Thymus (tissue), 11 donors: Measurements from ENCODE around the gene EIF5. TPM values are rescaled to one million over a fixed set of nuclear protein-coding genes. Genes with fewer than 3 reads are reported as not detected.
A peak's percentile ranks its signal among the peaks of the same experiment; 100 is the strongest.

Experiments
- DNase-seq, 9 donors: peaks; one replicate each; pipeline ENCODE4 v3.0.0-alpha.2; 2013; ENCODE audit warnings: low spot score in 9 of 9, low read depth in 6 of 9, missing footprints in 1 of 9
- H3K27ac ChIP-seq, 2 donors: one replicate each; pipeline ENCODE4 v1.5.1; 2013; ENCODE audit warnings: control low read depth in 1 of 2, low read depth in 1 of 2, low read length in 1 of 2, mild to moderate bottlenecking in 1 of 2, moderate library complexity in 1 of 2
- H3K27me3 ChIP-seq, 2 donors: one replicate each; pipeline ENCODE4 v1.5.1; 2013; ENCODE audit warnings: low read length in 1 of 2; ENCODE audit not compliant: control insufficient read depth in 2 of 2, insufficient read depth in 1 of 2
- H3K36me3 ChIP-seq, 2 donors: one replicate each; pipeline ENCODE4 v1.5.1; 2013; ENCODE audit warnings: low read length in 1 of 2, mild to moderate bottlenecking in 1 of 2, moderate library complexity in 1 of 2; ENCODE audit not compliant: control insufficient read depth in 2 of 2, insufficient read depth in 2 of 2
- H3K4me1 ChIP-seq, 2 donors: one replicate each; pipeline ENCODE4 v1.5.1; 2013; ENCODE audit warnings: low read length in 2 of 2; ENCODE audit not compliant: control insufficient read depth in 2 of 2, insufficient read depth in 2 of 2
- H3K4me3 ChIP-seq, 2 donors: one replicate each; pipeline ENCODE4 v1.5.1; 2013; ENCODE audit warnings: low read length in 2 of 2, control low read depth in 1 of 2, mild to moderate bottlenecking in 1 of 2
- H3K9me3 ChIP-seq, 2 donors: one replicate each; pipeline ENCODE4 v1.5.1; 2013; ENCODE audit warnings: low read length in 1 of 2, mild to moderate bottlenecking in 1 of 2; ENCODE audit not compliant: control insufficient read depth in 2 of 2, insufficient read depth in 1 of 2
- WGBS: extraction: QIAGEN DNeasy Blood & Tissue Kit; methylation state at CpG from one replicate; pipeline ENCODE4 v1.1.7; 2013; 5-methylcytosine and 5-hydroxymethylcytosine counted together
- polyA plus RNA-seq: library from polyadenylated mRNA; stranded (reverse); fragments of 200-250 nt; gene quantifications from one replicate; pipeline ENCODE4 v1.2.3, GENCODE V29; 2013
- total RNA-seq: library from RNA; stranded (reverse); fragments of 120-200 nt; gene quantifications from one replicate; pipeline ENCODE4 v1.2.4, GENCODE V29; 2013
- donor health status: healthy.

Gene EIF5
- total and polyA plus RNA-seq, 2 donors, result 89.5 to 96.1 TPM

DNA sequence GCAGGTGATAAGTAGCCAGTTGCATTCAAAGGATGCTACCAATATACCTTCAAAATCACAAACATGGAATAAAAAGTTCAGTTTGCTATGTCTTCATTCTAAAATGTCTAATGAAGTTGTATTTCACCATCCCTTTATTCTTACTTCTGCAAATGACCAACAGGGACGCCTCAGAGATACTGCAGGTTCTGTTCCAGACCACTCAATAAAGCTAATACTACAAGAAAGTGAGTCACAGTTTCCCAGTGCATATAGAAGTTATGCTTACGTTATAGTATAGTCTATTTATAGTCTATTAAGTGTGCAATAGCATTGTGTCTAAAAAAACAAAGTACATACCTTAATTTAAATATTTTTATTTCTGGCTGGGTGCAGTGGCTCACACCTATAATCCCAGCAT, 29.3 kb upstream of the EIF5 start:
- Histone ChIP-seq H3K9me3 (peaks cover 0 to 1% of the 10 kb centered on the region in 2 donors), H3K27ac (no peak overlapping the region), H3K36me3 (no peaks in the 10 kb centered on the region), H3K27me3 (no peaks in the 10 kb centered on the region), H3K4me1 (no peaks in the 10 kb centered on the region), H3K4me3 (no peak overlapping the region)
- 44% methylated on average over 2 of the region's 2 CpGs for WGBS
- DNase-seq, result no peak

DNA sequence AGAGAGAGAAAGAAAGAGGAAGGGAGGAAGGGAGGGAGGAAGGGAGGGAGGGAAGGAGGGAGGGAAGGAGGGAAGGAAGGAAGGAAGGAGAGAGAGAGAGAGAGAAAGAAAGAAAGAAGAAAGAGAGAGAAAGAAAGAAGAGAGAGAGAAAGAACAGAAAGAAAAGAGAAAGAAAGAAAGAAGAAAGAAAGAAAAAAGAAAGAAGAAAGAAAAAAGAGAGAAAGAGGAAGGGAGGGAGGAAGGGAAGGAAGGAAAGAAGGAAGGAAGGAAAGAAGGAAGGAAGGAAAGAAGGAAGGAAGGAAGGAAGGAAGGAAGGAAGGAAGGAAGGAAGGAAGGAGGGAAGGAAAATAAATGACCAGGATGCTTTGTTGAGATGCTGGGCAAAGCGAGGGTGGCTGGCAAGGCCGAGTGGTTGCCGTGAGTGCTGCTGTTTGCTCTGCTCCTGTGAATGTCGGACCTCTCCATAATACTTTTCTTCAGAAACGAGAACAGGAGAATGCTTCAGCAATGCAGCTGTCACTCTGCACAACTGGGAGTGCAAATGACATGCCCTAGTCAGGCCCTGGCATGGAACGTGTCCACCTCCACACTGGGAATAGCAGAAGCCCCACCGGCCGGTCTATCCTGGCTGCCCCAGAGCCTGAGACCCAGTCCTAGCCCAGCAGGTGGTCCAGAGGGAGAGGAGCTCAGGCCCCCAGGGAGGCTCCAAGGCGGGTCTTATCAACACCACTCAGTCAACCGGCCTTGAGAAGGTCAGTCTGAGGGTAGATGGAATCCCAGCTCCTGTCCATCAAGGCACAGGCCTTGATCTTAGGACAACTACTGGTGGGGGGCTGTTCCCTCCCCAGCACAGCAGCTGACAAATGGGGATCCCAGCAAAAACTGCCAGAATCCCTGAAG, 25.1 kb upstream of the EIF5 start:
- Histone ChIP-seq H3K4me1 (no peaks in the 10 kb centered on the region), H3K36me3 (no peaks in the 10 kb centered on the region), H3K27ac (no peak overlapping the region), H3K27me3 (no peaks in the 10 kb centered on the region), H3K4me3 (no peak overlapping the region), H3K9me3 (peaks cover 0 to 1% of the 10 kb centered on the region in 2 donors)
- no peak for DNase-seq
- 97% methylated on average over 10 of the region's 10 CpGs for WGBS

DNA sequence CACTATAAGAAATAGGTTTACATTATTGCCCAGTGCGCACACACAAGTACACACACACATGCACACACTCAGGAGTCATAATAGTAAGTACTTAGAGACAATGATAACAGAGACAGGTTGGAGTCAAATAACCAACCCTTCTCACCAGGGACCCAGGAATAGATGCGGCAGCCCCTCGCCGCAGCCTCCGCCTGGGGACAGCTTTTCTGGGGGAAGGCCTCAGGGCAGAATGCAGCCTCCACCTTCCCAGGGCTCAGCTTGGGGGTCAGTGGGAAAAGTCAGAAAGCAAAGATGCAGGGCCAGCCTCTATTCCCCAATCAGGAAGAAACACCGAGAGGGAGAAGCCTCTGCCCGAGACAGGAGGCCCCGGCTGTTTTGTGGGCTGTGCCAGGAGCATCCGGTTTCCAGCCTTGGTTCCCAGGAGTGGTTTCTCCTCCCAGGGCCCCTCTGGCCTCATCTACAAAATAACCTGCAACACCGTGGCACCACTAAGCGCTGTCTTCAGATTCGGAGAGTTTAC, 23.4 kb upstream of the EIF5 start:
- Histone ChIP-seq H3K27me3 (no peaks in the 10 kb centered on the region), H3K27ac (no peak overlapping the region), H3K4me3 (no peak overlapping the region), H3K9me3 (peaks cover 0 to 1% of the 10 kb centered on the region in 2 donors), H3K36me3 (no peaks in the 10 kb centered on the region), H3K4me1 (peaks cover 0 to 2% of the 10 kb centered on the region in 2 donors)
- WGBS, result 96% methylated on average over 12 of the region's 12 CpGs
- DNase-seq, result no peak

DNA sequence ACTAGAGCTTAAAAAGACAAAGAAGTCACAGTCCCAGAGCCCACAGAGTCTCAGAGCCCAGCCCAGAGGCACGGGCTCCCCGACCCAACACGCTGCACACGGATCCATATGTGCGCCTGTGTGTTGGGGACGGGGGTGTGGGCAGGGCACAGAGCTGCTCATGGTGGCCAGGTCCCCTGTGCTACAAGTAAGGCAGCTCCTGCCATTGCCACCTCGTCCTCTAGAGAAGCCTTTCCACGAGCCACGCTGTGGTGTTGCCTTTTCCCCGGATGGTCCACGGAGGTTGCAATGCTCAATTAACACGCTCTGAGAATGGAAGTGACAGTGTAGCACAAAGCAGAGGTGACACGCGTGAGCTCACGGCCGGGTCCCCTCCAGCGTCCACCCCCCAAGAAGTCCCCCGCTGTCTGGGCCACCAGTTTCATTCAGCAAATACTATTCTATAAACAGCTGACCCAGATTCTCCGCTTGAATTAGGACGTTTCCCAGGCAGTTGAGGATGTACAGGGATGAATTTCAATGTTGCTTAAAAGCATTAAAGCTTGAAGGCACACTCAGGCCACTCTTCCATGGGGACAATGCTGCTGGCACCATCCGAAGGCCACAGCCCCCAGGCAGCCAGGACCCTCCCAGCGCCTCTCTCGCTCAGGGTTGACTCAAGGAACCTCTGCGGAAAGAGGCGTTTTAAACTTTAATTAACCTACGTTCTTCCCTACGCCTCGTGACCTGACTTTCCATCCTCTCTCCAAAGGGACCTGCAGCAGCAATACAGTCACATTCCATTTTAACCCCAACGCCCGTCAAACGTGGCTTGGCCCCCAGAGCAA, 22.7 kb upstream of the EIF5 start:
- Histone ChIP-seq H3K9me3 (no peaks in the 10 kb centered on the region), H3K4me3 (no peak overlapping the region), H3K4me1 (peaks cover 0 to 3% of the 10 kb centered on the region in 2 donors), H3K36me3 (no peaks in the 10 kb centered on the region), H3K27me3 (no peaks in the 10 kb centered on the region), H3K27ac (no peak overlapping the region)
- no peak for DNase-seq
- WGBS, result 93% methylated on average over 31 of the region's 31 CpGs

GRCh38 chr14:103312006-103312635, 21.9 kb upstream of the EIF5 start:
- 90% methylated on average over 14 of the region's 14 CpGs for WGBS
- Histone ChIP-seq H3K9me3 (no peaks in the 10 kb centered on the region), H3K4me3 (no peak overlapping the region), H3K27ac (no peak overlapping the region), H3K27me3 (no peaks in the 10 kb centered on the region), H3K4me1 (peaks cover 0 to 3% of the 10 kb centered on the region in 2 donors), H3K36me3 (no peaks in the 10 kb centered on the region)
- no peak for DNase-seq

- H3K4me1 ChIP-seq, result peaks cover 0 to 6% of the 10 kb centered on the region in 2 donors
- H3K4me3 ChIP-seq, result no peak overlapping the region
- no peaks in the 10 kb centered on the region for H3K9me3 ChIP-seq
- H3K27me3 ChIP-seq, result no peaks in the 10 kb centered on the region
- no peaks in the 10 kb centered on the region for H3K36me3 ChIP-seq
- DNase-seq, result no peak
- WGBS, result 93% methylated on average over 8 of the region's 8 CpGs
- H3K27ac ChIP-seq, result no peak overlapping the region
Observed at GRCh38 chr14:103313704-103314103, 20.3 kb upstream of the EIF5 start.

- H3K4me3 ChIP-seq, result no peak overlapping the region
- no peaks in the 10 kb centered on the region for H3K9me3 ChIP-seq
- peak overlapping the region in 1 of 2 donors; percentile 56 for H3K27ac ChIP-seq
- H3K4me1 ChIP-seq, result peaks cover 0 to 6% of the 10 kb centered on the region in 2 donors
- no peaks in the 10 kb centered on the region for H3K27me3 ChIP-seq
- DNase-seq, result no peak
- 89% methylated on average over 13 of the region's 13 CpGs for WGBS
- H3K36me3 ChIP-seq, result no peaks in the 10 kb centered on the region
Observed at GRCh38 chr14:103314496-103315277, 19.4 kb upstream of the EIF5 start.

- Histone ChIP-seq H3K36me3 (no peaks in the 10 kb centered on the region), H3K9me3 (no peaks in the 10 kb centered on the region), H3K27me3 (no peaks in the 10 kb centered on the region), H3K4me3 (no peak overlapping the region), H3K4me1 (peaks cover 0 to 6% of the 10 kb centered on the region in 2 donors), H3K27ac (peak overlapping the region in 1 of 2 donors; percentile 65)
- 93% methylated on average over 14 of the region's 14 CpGs for WGBS
- DNase-seq, result peak in 1 of 9 donors; percentile 7
Observed at GRCh38 chr14:103315351-103315911, 18.6 kb upstream of the EIF5 start.
